PC-9 (cell line): Measurements from ENCODE around the gene SNCB.
A peak's percentile ranks its signal among the peaks of the same experiment; 100 is the strongest.

Source experiments
- CTCF ChIP-seq: fragments of 200-600 bp; sonication (generic); conservative IDR thresholded peaks from 2 replicates; pipeline ENCODE4 v1.6.1; 2017; ENCODE audit warnings: mixed run types, antibody characterized with exemption, mild to moderate bottlenecking, moderate library complexity
- EZH2 ChIP-seq: fragments of 200-600 bp; sonication (generic); IDR thresholded peaks from 2 replicates; pipeline ENCODE4 v1.8.0; 2017; ENCODE audit warnings: antibody characterized with exemption, low read depth

- TF ChIP-seq CTCF, result peak; percentile 87
- TF ChIP-seq EZH2, result no peak
Measured at GRCh38 chr5:176658007-176658599, 27.8 kb upstream of the SNCB start.
